HepG2 (cell line): Measurements from ENCODE around the gene RNF17.

Experiments
- ARID5B ChIP-seq: IDR thresholded peaks from 2 replicates; pipeline ENCODE4 v1.4.0; 2020; ENCODE audit warnings: mild to moderate bottlenecking, missing genetic modification reagents
- CTCF ChIP-seq: sonication (generic); formaldehyde crosslinking; IDR thresholded peaks from 2 replicates; pipeline ENCODE4 v1.5.0; 2020; ENCODE audit warnings: mild to moderate bottlenecking, missing genetic modification reagents, moderate library complexity
- HNF4G ChIP-seq, 2 experiments: sonication (generic) in 1 of 2; formaldehyde crosslinking in 1 of 2; IDR thresholded peaks; 2 replicates each; pipeline versions ENCODE4 v1.4.0 to v1.6.1; 2011 to 2020; ENCODE audit warnings: borderline replicate concordance in 2 of 2, low read depth in 2 of 2, mild to moderate bottlenecking in 2 of 2, low read length in 1 of 2, missing genetic modification reagents in 1 of 2, moderate library complexity in 1 of 2
- KAT2B ChIP-seq: fragments of 150-350 bp; IDR thresholded peaks from 2 replicates; pipeline ENCODE4 v1.6.1; 2014; ENCODE audit warnings: low read depth, low read length, borderline replicate concordance
- MAX ChIP-seq: IDR thresholded peaks from 2 replicates; pipeline ENCODE4 v1.6.1; 2012; ENCODE audit warnings: inconsistent platforms
- MXI1 ChIP-seq: IDR thresholded peaks from 3 replicates; pipeline ENCODE4 v1.6.1; 2012; ENCODE audit warnings: low read depth, low read length, inconsistent platforms, borderline replicate concordance
- NCOR1 ChIP-seq: fragments of 200-600 bp; sonication (generic); IDR thresholded peaks from 2 replicates; pipeline ENCODE4 v1.7.0; 2017; ENCODE audit warnings: antibody characterized with exemption, low read length, borderline replicate concordance
- TOPORS ChIP-seq: sonication (generic); formaldehyde crosslinking; IDR thresholded peaks from 2 replicates; pipeline ENCODE4 v1.8.0; 2023; ENCODE audit warnings: mild to moderate bottlenecking, missing genetic modification reagents
- ZBTB33 ChIP-seq: sonication (generic); formaldehyde crosslinking; IDR thresholded peaks from 2 replicates; pipeline ENCODE4 v1.4.0; 2020; ENCODE audit warnings: missing genetic modification reagents

GRCh38 chr13:24929196-24929595, 165.2 kb downstream of the RNF17 start:
- TF ChIP-seq KAT2B (no peak), NCOR1 (no peak), ZBTB33 (CRISPR knock-in tag) (no peak), ARID5B (no peak), CTCF (CRISPR knock-in tag) (no peak), MXI1 (no peak), MAX (no peak), HNF4G (IDR thresholded peaks at IDR 0.05; ENCODE audit: borderline replicate concordance, low read depth, low read length) (no peak), HNF4G (CRISPR knock-in tag; IDR thresholded peaks at IDR 0.05; ENCODE audit: borderline replicate concordance, low read depth) (no peak), TOPORS (CRISPR knock-in tag) (no peak)
